HG03196 (cell line): ENCODE results near the gene LHX1.

ENCODE experiments used
- ATAC-seq: cut with Tn5 transposase; IDR thresholded peaks from one replicate; pipeline ENCODE4 v1.9.1; 2021; ENCODE audit not compliant: unreplicated experiment

LHX1 gene

GRCh38 chr17:36937959-36938565, 787 bp downstream of the LHX1 start:
- ATAC-seq = no peak

- no peak for ATAC-seq
These were observed 1.3 kb downstream of the LHX1 start for GRCh38 chr17:36938566-36939051.

GRCh38 chr17:36939052-36939801, 2.0 kb downstream of the LHX1 start:
- no peak for ATAC-seq

GRCh38 chr17:36939802-36940312, 2.6 kb downstream of the LHX1 start:
- no peak for ATAC-seq

GRCh38 chr17:36940313-36941264, 3.3 kb downstream of the LHX1 start:
- ATAC-seq = no peak

GRCh38 chr17:36941265-36942010, 4.2 kb downstream of the LHX1 start:
- no peak for ATAC-seq

- ATAC-seq = no peak
These were observed 4.8 kb downstream of the LHX1 start for GRCh38 chr17:36942019-36942599.

- no peak for ATAC-seq
These were observed 5.4 kb downstream of the LHX1 start for GRCh38 chr17:36942631-36943125.

GRCh38 chr17:36943250-36944191, 6.2 kb downstream of the LHX1 start:
- ATAC-seq = no peak

GRCh38 chr17:36944553-36944952, 7.3 kb downstream of the LHX1 start:
- no peak for ATAC-seq

- ATAC-seq = no peak
These were observed 7.9 kb downstream of the LHX1 start for GRCh38 chr17:36945140-36945539.

- ATAC-seq = no peak
These were observed 8.9 kb downstream of the LHX1 start for GRCh38 chr17:36945959-36946725.

GRCh38 chr17:36946726-36947091, 9.4 kb downstream of the LHX1 start:
- ATAC-seq = no peak

- no peak for ATAC-seq
These were observed 10.8 kb downstream of the LHX1 start for GRCh38 chr17:36947922-36948716.

- peak; percentile 91 for ATAC-seq
These were observed 11.6 kb downstream of the LHX1 start, which contains the start of gene AATF for GRCh38 chr17:36948717-36949460. Gene AATF (plus strand): TSS chr17:36948954. CDS start chr17:36949126, 172 bp downstream.

- no peak for ATAC-seq
These were observed 12.2 kb downstream of the LHX1 start for GRCh38 chr17:36949461-36949927.
